ENCODE measurements around the gene XYLT1. TPM values are rescaled to one million over a fixed set of nuclear protein-coding genes. Genes with fewer than 3 reads are reported as not detected.

The XYLT1 gene
- total and polyA plus RNA-seq, 9 of the 15 experiments (the other 6 are each of a cell fraction or from before 2014, with no cell fraction given), result 0.03 to 0.09 (median 0.08) TPM; not detected in 6

GRCh38 chr16:17358846-17359245, 111.9 kb downstream of the XYLT1 start (continued):
- TF ChIP-seq ARID3B (CRISPR knock-in tag; IDR thresholded peaks at IDR 0.05; ENCODE audit: borderline replicate concordance) (no peak), EWSR1 (IDR thresholded peaks at IDR 0.05; ENCODE audit: borderline replicate concordance, low read depth, partially characterized antibody) (no peak), ZSCAN29 (IDR thresholded peaks at IDR 0.05) (no peak), POLR3G (IDR thresholded peaks at IDR 0.05; ENCODE audit: extremely low read depth, insufficient read length, insufficient replicate concordance) (no peak), TBP (optimal IDR thresholded peaks at IDR 0.05; ENCODE audit: low read depth, low read length) (no peak), BRD9 (IDR thresholded peaks at IDR 0.05; ENCODE audit: low read depth, partially characterized antibody) (no peak), TOE1 (IDR thresholded peaks at IDR 0.05; ENCODE audit: borderline replicate concordance) (no peak), TOE1 (CRISPR knock-in tag; IDR thresholded peaks at IDR 0.05; ENCODE audit: borderline replicate concordance, low read depth) (no peak), ZNF311 (CRISPR knock-in tag; IDR thresholded peaks at IDR 0.05) (no peak)

GRCh38 chr16:17358355-17358754, 112.4 kb downstream of the XYLT1 start:
- no peak overlapping the region for H3K27ac ChIP-seq (ENCODE audit: extremely low read depth, low read depth, low read length)
- H3K9ac ChIP-seq (ENCODE audit: insufficient read depth in 1 of 2, low read depth in 2 of 2, low read length in 2 of 2), result no peak overlapping the region
- BruUV-seq (replicated peaks), result no TSS peak
- no peak overlapping the region for H3K4me3 ChIP-seq
- H3K27me3 ChIP-seq (ENCODE audit: control insufficient read depth in 2 of 2, insufficient read depth in 2 of 2, low read length in 2 of 2), result peaks cover 4 to 32% of the 10 kb centered on the region in 2 experiments; a peak in 3 of 5 replicates
- no peaks in the 10 kb centered on the region; the same call in 1 of the 2 replicates for H4K20me1 ChIP-seq (replicated peaks; ENCODE audit: control insufficient read depth, insufficient read depth, low read length)
- intact Hi-C loops (cut with micrococcal nuclease) (no loop called here), in situ Hi-C loops (cut with MboI) (no loop called here)
- no peaks in the 10 kb centered on the region for H3K9me1 ChIP-seq (ENCODE audit: control insufficient read depth, insufficient read depth, low read length)
- DNase-seq (ENCODE audit: extremely low read depth in 1 of 4, low spot score in 3 of 4), result no peak
- no peaks in the 10 kb centered on the region for H3K36me3 ChIP-seq (ENCODE audit: control insufficient read depth, insufficient read depth, low read length)
- WGBS (ENCODE audit: insufficient coverage, low coverage, missing lambda C conversion rate), result 1% methylated on average over 8 of the region's 8 CpGs
- H3K4me1 ChIP-seq (replicated peaks in 1 of 2; ENCODE audit: control insufficient read depth in 2 of 2, insufficient read depth in 2 of 2, low read length in 2 of 2), result no peaks in the 10 kb centered on the region
- ChIA-PET CTCF (ENCODE audit: low intra/inter-chr PET ratio) (no interaction called here), POLR2A (no interaction called here)
- H3K9me3 ChIP-seq (replicated peaks; ENCODE audit: control insufficient read depth, insufficient read depth, low read depth, low read length), result no peaks in the 10 kb centered on the region
- no peak overlapping the region for H2AFZ ChIP-seq (ENCODE audit: low read depth, low read length)
- ATAC-seq, result no peak
- FAIRE-seq, result no peak
- H3K79me2 ChIP-seq (ENCODE audit: control insufficient read depth, insufficient read depth, low read length), result no peaks in the 10 kb centered on the region
- no peak overlapping the region for H3K4me2 ChIP-seq (ENCODE audit: insufficient read depth, low read length)
- TF ChIP-seq ZNF277 (CRISPR knock-in tag; IDR thresholded peaks at IDR 0.05; ENCODE audit: borderline replicate concordance), result no peak
- TF ChIP-seq MAZ (CRISPR knock-in tag; conservative IDR thresholded peaks at IDR 0.05 in 1 of 2, IDR thresholded peaks at IDR 0.05 in 1 of 2), result no peak
- TF ChIP-seq EWSR1 (IDR thresholded peaks at IDR 0.05; ENCODE audit: borderline replicate concordance, low read depth, partially characterized antibody), result no peak
- TF ChIP-seq ATF3 (IDR thresholded peaks at IDR 0.05), result no peak
- no peak for TF ChIP-seq ATF3 (CRISPR knock-in tag; conservative IDR thresholded peaks at IDR 0.05)
- no peak for TF ChIP-seq ATF4 (CRISPR knock-in tag; IDR thresholded peaks at IDR 0.05)
- TF ChIP-seq DPF2 (IDR thresholded peaks at IDR 0.05), result no peak
- TF ChIP-seq SRF (CRISPR knock-in tag; IDR thresholded peaks at IDR 0.05), result no peak

Data from K562 (cell line).